Dermis blood vessel endothelial cell (primary cell): ENCODE measurements around the gene PANK4. TPM values are rescaled to one million over a fixed set of nuclear protein-coding genes. Genes with fewer than 3 reads are reported as not detected.

Experiments used
- DNase-seq: peaks from one replicate; pipeline ENCODE4 v3.0.0; 2010
- total RNA-seq: library from RNA; depleted of rRNA; stranded (reverse); fragments of >200 nt; gene quantifications from 2 replicates; pipeline ENCODE4 v1.2.3, GENCODE V29; 2014

The PANK4 gene
- total RNA-seq, 1 donor from 2014 or later = 24.7 TPM

GRCh38 chr1:2494323-2494693 is 32.1 kb downstream of the PANK4 start:
- no peak for DNase-seq

GRCh38 chr1:2493691-2494322 is 32.6 kb downstream of the PANK4 start:
- no peak for DNase-seq

GRCh38 chr1:2493218-2493617 is 33.2 kb downstream of the PANK4 start:
- DNase-seq = no peak

- DNase-seq = no peak
Observed at GRCh38 chr1:2492091-2492490, 34.3 kb downstream of the PANK4 start.

- no peak for DNase-seq
Observed at GRCh38 chr1:2489615-2490014, 36.8 kb downstream of the PANK4 start.

- DNase-seq = no peak
Observed at GRCh38 chr1:2488688-2489087, 37.7 kb downstream of the PANK4 start.

GRCh38 chr1:2486558-2486957 is 39.8 kb downstream of the PANK4 start:
- no peak for DNase-seq

GRCh38 chr1:2486041-2486440 is 40.4 kb downstream of the PANK4 start:
- no peak for DNase-seq

- DNase-seq = no peak
Observed at GRCh38 chr1:2483970-2484369, 42.4 kb downstream of the PANK4 start.

GRCh38 chr1:2483026-2483425 is 43.4 kb downstream of the PANK4 start:
- DNase-seq = no peak

- no peak for DNase-seq
Observed at GRCh38 chr1:2482588-2482987, 43.8 kb downstream of the PANK4 start.

- DNase-seq = no peak
Observed at GRCh38 chr1:2481885-2482284, 44.5 kb downstream of the PANK4 start.

- no peak for DNase-seq
Observed at GRCh38 chr1:2480986-2481364, 45.4 kb downstream of the PANK4 start.

GRCh38 chr1:2480236-2480985 is 46.0 kb downstream of the PANK4 start:
- DNase-seq = peak; percentile 10

GRCh38 chr1:2479618-2480017 is 46.8 kb downstream of the PANK4 start:
- DNase-seq = no peak

GRCh38 chr1:2479186-2479585 is 47.2 kb downstream of the PANK4 start:
- no peak for DNase-seq

- no peak for DNase-seq
Observed at GRCh38 chr1:2477791-2478499, 48.5 kb downstream of the PANK4 start.

- DNase-seq = no peak
Observed at GRCh38 chr1:2477309-2477708, 49.1 kb downstream of the PANK4 start.

- DNase-seq = no peak
Observed at GRCh38 chr1:2476061-2476999, 50.1 kb downstream of the PANK4 start, which contains the start of gene PLCH2. Gene PLCH2 (plus strand): TSS chr1:2476289. CDS start chr1:2476589, 300 bp downstream.

GRCh38 chr1:2475571-2475970 is 50.8 kb downstream of the PANK4 start:
- DNase-seq = no peak

GRCh38 chr1:2474933-2475371 is 51.4 kb downstream of the PANK4 start:
- DNase-seq = no peak

- no peak for DNase-seq
Observed at GRCh38 chr1:2474104-2474844, 52.1 kb downstream of the PANK4 start.
